Subcutaneous abdominal adipose tissue (tissue), 5 donors: ENCODE measurements around the gene REN.

Experiments
- H3K27ac ChIP-seq: one replicate; pipeline ENCODE4 v1.7.0; 2013; ENCODE audit warnings: low read depth, mild to moderate bottlenecking, inconsistent platforms, low read length, moderate library complexity
- H3K27me3 ChIP-seq, 5 donors: one replicate each; pipeline ENCODE4 v1.7.0; 2013; ENCODE audit warnings: low read length in 5 of 5, inconsistent platforms in 1 of 5; ENCODE audit not compliant: control insufficient read depth in 5 of 5, insufficient read depth in 4 of 5
- H3K36me3 ChIP-seq, 5 donors: one replicate each; pipeline ENCODE4 v1.7.0; 2013; ENCODE audit warnings: low read length in 5 of 5; ENCODE audit not compliant: control insufficient read depth in 5 of 5, insufficient read depth in 5 of 5
- H3K4me1 ChIP-seq, 5 donors: one replicate each; pipeline ENCODE4 v1.7.0; 2013; ENCODE audit warnings: low read length in 5 of 5, mild to moderate bottlenecking in 3 of 5, moderate library complexity in 1 of 5; ENCODE audit not compliant: control insufficient read depth in 5 of 5, insufficient read depth in 5 of 5
- H3K4me3 ChIP-seq, 5 donors: one replicate each; pipeline ENCODE4 v1.7.0; 2013; ENCODE audit warnings: low read length in 5 of 5, low read depth in 1 of 5
- H3K9ac ChIP-seq, 5 donors: one replicate each; pipeline ENCODE4 v1.7.0; 2013; ENCODE audit warnings: low read length in 5 of 5, mild to moderate bottlenecking in 4 of 5, moderate library complexity in 3 of 5
- H3K9me3 ChIP-seq, 5 donors: one replicate each; pipeline ENCODE4 v1.7.0; 2013; ENCODE audit warnings: low read length in 5 of 5; ENCODE audit not compliant: control insufficient read depth in 5 of 5
- donor health status: healthy.
- donor health status: healthy.
- donor health status: healthy.
- donor health status: healthy.
- donor health status: healthy.

Gene REN

GRCh38 chr1:204139088-204139487 lies 27.0 kb downstream of the REN start:
- H3K9me3 ChIP-seq = no peaks in the 10 kb centered on the region
- no peak overlapping the region for H3K27ac ChIP-seq
- H3K36me3 ChIP-seq = peaks cover 0 to 15% (median 5%) of the 10 kb centered on the region in 5 donors
- H3K27me3 ChIP-seq = peaks cover 0 to 2% (median 0%) of the 10 kb centered on the region in 5 donors
- no peak overlapping the region for H3K9ac ChIP-seq
- no peak overlapping the region for H3K4me3 ChIP-seq
- H3K4me1 ChIP-seq = no peaks in the 10 kb centered on the region

DNA sequence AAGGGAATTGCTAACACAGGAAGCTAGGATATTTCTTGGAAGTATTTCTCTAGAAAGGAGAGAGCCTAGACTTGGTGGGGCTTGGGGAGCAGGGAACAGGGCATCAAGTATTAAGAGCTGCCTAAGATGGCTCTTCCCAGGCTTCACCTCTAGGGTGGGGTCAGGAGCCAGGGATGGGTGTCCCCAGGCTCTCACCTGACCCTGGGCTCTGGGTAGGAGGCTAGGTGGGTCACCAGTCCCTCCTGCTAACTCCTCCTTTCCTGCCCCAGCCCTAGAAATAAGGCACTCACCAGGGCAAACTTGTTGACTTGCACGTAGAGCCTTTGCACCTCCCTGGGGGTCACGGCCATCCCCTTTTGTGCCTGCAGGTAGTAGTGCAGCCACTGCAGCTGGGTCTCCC lies 29.3 kb downstream of the REN start:
- H3K27me3 ChIP-seq = peaks cover 0 to 2% (median 0%) of the 10 kb centered on the region in 5 donors
- H3K4me3 ChIP-seq = no peak overlapping the region
- H3K4me1 ChIP-seq = no peaks in the 10 kb centered on the region
- no peak overlapping the region for H3K27ac ChIP-seq
- H3K9me3 ChIP-seq = no peaks in the 10 kb centered on the region
- no peak overlapping the region for H3K9ac ChIP-seq
- H3K36me3 ChIP-seq = peaks cover 0 to 15% (median 8%) of the 10 kb centered on the region in 5 donors

DNA sequence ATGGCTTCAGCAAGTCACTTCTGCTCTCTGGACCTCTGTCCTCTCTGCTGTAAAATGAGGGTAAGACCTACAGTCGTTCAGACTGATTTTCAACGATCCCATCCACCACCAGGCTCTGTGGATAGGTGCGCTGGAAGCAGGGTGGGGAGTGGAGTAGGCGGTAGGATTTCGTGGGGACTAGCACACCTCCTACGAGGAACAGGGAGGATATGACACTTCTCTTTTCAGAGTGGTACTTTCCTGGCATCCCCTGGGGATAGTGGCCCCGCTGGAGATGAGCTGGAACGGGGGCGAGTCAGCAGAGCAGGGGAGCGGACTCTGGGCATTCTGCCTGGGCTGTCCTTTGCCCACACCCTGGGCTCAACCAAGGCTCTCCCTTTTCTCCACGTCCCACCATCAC lies 32.0 kb downstream of the REN start:
- H3K27ac ChIP-seq = no peak overlapping the region
- no peaks in the 10 kb centered on the region for H3K9me3 ChIP-seq
- H3K4me1 ChIP-seq = peaks cover 2 to 18% (median 12%) of the 10 kb centered on the region in 5 donors
- H3K4me3 ChIP-seq = no peak overlapping the region
- H3K36me3 ChIP-seq = peaks cover 0 to 8% (median 6%) of the 10 kb centered on the region in 5 donors
- H3K9ac ChIP-seq = no peak overlapping the region
- H3K27me3 ChIP-seq = peaks cover 0 to 6% (median 0%) of the 10 kb centered on the region in 5 donors

- no peak overlapping the region for H3K4me3 ChIP-seq
These were observed 33.4 kb downstream of the REN start for GRCh38 chr1:204132718-204133117.

DNA sequence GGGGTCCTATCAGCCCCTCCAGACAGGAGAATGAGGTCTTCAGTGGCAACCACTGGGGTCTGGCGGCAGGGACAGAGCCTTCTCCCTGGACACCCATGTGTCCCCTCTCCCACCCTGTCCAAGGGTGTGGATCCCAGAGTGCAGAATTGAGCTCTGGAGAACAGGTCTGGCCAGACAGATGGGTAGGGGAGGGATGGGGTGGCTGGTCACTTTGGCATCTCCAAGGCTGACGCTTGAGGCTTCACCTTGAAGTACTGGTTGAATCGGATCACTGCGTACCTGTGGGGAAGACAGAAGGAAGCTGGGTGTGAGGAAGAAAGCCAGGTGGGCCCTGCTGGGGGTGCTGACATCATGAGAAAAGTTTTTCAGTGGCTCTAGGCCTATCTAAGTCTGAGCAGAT lies 34.2 kb downstream of the REN start:
- peaks cover 6 to 36% (median 22%) of the 10 kb centered on the region in 5 donors for H3K4me1 ChIP-seq
- peaks cover 0 to 4% (median 0%) of the 10 kb centered on the region in 5 donors for H3K27me3 ChIP-seq
- peaks cover 0 to 8% (median 0%) of the 10 kb centered on the region in 5 donors for H3K36me3 ChIP-seq
- H3K27ac ChIP-seq = no peak overlapping the region
- H3K4me3 ChIP-seq = no peak overlapping the region
- H3K9ac ChIP-seq = no peak overlapping the region
- H3K9me3 ChIP-seq = no peaks in the 10 kb centered on the region

More at GRCh38 chr1:204132718-204133117, 33.4 kb downstream of the REN start:
- H3K27ac ChIP-seq = no peak overlapping the region
- H3K36me3 ChIP-seq = peaks cover 0 to 8% (median 0%) of the 10 kb centered on the region in 5 donors
- H3K4me1 ChIP-seq = peaks cover 4 to 28% (median 17%) of the 10 kb centered on the region in 5 donors
- no peaks in the 10 kb centered on the region for H3K9me3 ChIP-seq
- no peak overlapping the region for H3K9ac ChIP-seq
- peaks cover 0 to 6% (median 0%) of the 10 kb centered on the region in 5 donors for H3K27me3 ChIP-seq

GRCh38 chr1:204130981-204131892 lies 34.9 kb downstream of the REN start:
- no peak overlapping the region for H3K4me3 ChIP-seq
- no peak overlapping the region for H3K9ac ChIP-seq
- peaks cover 0 to 4% (median 0%) of the 10 kb centered on the region in 5 donors for H3K27me3 ChIP-seq
- H3K36me3 ChIP-seq = peaks cover 0 to 14% (median 6%) of the 10 kb centered on the region in 5 donors
- H3K9me3 ChIP-seq = no peaks in the 10 kb centered on the region
- peak overlapping the region; percentile 37 for H3K27ac ChIP-seq
- peaks cover 10 to 43% (median 24%) of the 10 kb centered on the region in 5 donors for H3K4me1 ChIP-seq

DNA sequence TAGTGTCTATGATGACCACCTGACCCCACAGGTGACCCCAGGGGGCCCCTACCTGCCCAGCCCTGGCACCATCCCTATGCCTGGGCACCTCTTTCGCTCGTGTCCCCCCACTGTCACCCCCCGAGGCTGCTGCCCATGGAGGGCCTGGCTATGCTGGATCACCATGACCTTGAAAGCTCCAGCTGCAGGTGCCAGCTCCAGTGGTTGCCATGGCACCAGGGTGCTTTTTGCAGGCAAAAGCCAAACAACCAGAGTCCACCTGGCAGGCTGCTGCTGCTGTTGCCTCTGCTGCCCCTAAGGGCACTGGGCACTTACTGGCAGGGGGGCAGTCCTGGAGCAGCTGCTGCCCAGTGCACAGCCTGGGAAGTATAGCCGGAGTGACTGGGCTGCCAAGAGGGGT lies 36.0 kb downstream of the REN start:
- Histone ChIP-seq H3K4me3 (no peak overlapping the region), H3K9ac (no peak overlapping the region), H3K36me3 (peaks cover 0 to 24% (median 15%) of the 10 kb centered on the region in 5 donors), H3K27me3 (peaks cover 0 to 4% (median 0%) of the 10 kb centered on the region in 5 donors), H3K4me1 (peaks cover 10 to 45% (median 24%) of the 10 kb centered on the region in 5 donors), H3K27ac (peak overlapping the region; percentile 37), H3K9me3 (no peaks in the 10 kb centered on the region)

DNA sequence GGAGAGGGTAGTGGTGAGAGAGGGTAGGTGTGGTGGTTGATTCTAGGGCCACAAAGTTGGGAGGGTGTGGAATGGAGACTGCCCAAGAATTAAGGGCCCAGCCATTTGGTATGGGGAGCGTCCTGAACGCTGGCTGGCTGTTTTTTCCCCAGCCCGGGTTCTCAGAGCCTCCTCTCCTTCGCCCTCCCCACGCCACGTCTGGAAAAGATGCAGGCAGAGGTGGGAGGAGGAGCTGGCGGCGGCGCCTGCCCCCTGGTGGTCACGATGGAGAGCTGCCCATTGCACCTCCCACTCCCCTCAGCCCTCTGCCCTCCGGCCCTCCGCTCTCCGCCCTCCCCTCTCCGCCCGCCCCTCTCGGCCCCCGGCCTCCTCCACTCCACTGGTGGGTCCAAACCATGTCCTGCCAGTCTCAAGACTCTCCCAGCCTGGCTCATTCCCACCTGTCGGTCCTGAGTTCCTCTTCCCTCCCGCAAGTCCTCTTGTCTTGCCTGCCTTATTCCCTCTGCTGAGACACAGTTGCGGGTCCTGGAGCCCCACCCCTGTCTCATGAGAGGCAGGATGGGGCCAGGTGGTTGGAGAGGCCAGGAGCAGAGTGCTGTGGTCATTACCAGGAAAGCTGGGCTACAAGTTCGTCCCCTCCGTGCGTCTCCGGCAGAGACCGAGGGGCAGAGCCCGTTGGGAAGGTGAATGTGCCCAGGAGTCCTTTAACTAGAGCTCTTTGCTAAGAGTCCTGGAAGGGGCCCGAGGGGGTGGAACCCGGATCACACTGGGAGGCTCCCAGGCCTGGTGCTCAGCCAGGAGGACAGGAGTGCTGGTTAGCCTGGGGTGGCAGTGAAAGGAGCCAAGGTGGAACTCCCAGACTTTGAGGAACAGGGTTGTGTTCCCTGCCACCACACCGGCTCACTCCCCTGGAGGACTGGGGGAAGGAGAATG lies 36.9 kb downstream of the REN start:
- peak overlapping the region in 3 of 5 donors; percentile 24 to 66 (median 45) for H3K4me3 ChIP-seq
- H3K9ac ChIP-seq = peak overlapping the region in 1 of 5 donors; percentile 65
- H3K27ac ChIP-seq = peak overlapping the region; percentile 35

GRCh38 chr1:204128464-204128963 lies 37.6 kb downstream of the REN start:
- H3K9ac ChIP-seq = no peak overlapping the region
- no peak overlapping the region for H3K4me3 ChIP-seq
- no peaks in the 10 kb centered on the region for H3K9me3 ChIP-seq
- H3K4me1 ChIP-seq = peaks cover 10 to 45% (median 24%) of the 10 kb centered on the region in 5 donors
- H3K27ac ChIP-seq = peak overlapping the region; percentile 54
- peaks cover 0 to 4% (median 0%) of the 10 kb centered on the region in 5 donors for H3K27me3 ChIP-seq
- peaks cover 0 to 33% (median 32%) of the 10 kb centered on the region in 5 donors for H3K36me3 ChIP-seq

More for the DNA sequence above, 36.9 kb downstream of the REN start:
- Histone ChIP-seq H3K4me1 (peaks cover 10 to 45% (median 24%) of the 10 kb centered on the region in 5 donors), H3K36me3 (peaks cover 0 to 31% (median 24%) of the 10 kb centered on the region in 5 donors), H3K27me3 (peaks cover 0 to 4% (median 0%) of the 10 kb centered on the region in 5 donors), H3K9me3 (no peaks in the 10 kb centered on the region)
